Activated CD4-positive, CD25-positive, alpha-beta regulatory T cell (primary cell): ENCODE data around the gene RNASE12.
A peak's percentile ranks its signal among the peaks of the same experiment; 100 is the strongest.
"Not testable (repeated sequence)": the region's sequence is repeated elsewhere in the genome, so short reads cannot be mapped to it uniquely, and the experiment has no call there.

Experiments used
- DNase-seq, 4 experiments: peaks; one replicate each; lab custom pipeline; 2025; lab: John Stamatoyannopoulos, UW

The RNASE12 gene

GRCh38 chr14:20591235-20591634, at the start of gene RNASE12:
RNASE12 (minus strand) TSS chr14:20591376; CDS start chr14:20590723, 653 bp downstream.
- DNase-seq: no peak

- peak in 2 of 4 experiments; percentile 18 to 45 for DNase-seq
Measured at GRCh38 chr14:20632831-20633691, 41.9 kb upstream of the RNASE12 start.

GRCh38 chr14:20632448-20632830, 41.3 kb upstream of the RNASE12 start:
- DNase-seq: no peak

GRCh38 chr14:20631880-20632389, 40.8 kb upstream of the RNASE12 start:
- no peak for DNase-seq

GRCh38 chr14:20631023-20631879, 40.1 kb upstream of the RNASE12 start:
- DNase-seq: peak in 2 of 4 experiments; percentile 15 to 33

- no peak for DNase-seq
Measured at GRCh38 chr14:20630340-20631022, 39.3 kb upstream of the RNASE12 start.

GRCh38 chr14:20628063-20628854, 37.1 kb upstream of the RNASE12 start:
- DNase-seq: no peak

DNA sequence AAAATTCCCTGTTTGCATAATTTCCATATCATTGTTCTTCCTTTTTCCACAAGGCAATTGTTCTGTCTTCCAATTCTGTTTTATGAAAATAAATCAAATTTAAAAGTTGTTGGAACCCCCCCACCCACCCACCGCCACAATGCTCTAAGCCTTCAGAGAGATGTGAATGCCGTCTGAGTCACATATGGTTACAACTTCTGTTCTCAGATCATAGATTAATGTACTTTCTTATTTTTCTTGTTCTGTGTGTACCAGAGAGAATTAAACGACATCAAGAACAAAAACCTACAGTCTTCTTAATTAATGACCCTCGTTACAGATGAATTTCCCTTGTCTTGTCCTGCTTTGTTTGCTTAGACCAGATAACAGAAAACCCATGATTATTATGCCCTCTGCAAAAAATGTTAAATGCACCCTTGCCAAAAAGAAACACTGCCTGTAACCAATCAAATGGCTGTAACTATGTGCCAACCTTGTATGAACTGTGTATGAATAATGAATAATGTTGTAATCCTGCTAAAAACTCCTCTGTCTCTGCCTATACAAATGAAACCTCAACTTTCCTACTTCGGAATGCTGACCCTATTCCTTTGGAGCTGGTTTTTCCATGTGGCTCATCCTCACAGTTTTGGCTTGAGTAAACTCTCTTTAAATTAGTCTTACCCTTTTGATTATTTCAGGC, 36.3 kb upstream of the RNASE12 start:
- DNase-seq: no peak

GRCh38 chr14:20626274-20626673, 35.1 kb upstream of the RNASE12 start:
- DNase-seq: no peak

GRCh38 chr14:20624495-20625070, 33.4 kb upstream of the RNASE12 start:
- no peak for DNase-seq

DNA sequence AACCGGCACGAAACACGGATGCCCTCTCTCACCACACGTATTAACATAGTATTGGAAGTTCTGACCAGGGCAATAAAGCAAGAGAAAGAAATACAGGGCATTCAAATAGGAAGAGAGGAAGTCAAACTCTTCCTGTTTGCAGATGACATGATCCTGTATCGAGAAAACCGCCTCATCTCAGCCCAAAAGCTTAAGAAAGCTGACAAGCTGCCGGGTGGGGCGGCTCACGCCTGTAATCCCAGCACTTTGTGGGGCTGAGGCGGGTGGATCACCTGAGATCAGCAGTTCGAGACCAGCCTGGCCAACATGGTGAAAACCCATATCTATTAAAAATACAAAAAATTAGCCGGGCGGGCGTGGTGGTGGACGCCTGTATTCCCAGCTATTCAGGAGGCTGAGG, 32.6 kb upstream of the RNASE12 start:
- no peak for DNase-seq

GRCh38 chr14:20622816-20623291, 31.7 kb upstream of the RNASE12 start:
- no peak for DNase-seq

- DNase-seq: no peak
Measured at GRCh38 chr14:20620798-20621478, 29.8 kb upstream of the RNASE12 start.

- DNase-seq: not testable (repeated sequence)
Measured at GRCh38 chr14:20619688-20620087, 28.5 kb upstream of the RNASE12 start.

DNA sequence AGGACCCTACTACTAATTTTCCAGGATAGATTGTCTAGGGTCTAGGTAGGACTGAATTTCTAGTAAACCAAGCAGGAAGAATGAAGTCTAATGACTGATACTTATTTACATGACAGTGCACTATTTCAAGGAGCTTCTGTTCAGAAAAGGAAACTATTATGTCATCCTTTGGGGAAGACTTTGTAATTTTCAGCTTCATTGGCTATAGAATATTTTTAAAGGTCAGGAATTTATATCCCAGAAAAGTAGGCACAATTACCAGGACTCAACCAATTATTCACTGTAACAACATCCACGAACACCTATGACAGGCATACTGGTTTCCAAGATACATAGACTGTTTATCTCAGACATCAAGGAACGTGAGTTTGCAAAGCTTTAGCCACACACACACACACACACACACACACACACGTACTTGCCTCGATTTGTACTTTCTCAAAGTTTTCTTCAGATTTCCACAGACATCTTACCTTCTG, 27.1 kb upstream of the RNASE12 start:
- no peak for DNase-seq

- no peak for DNase-seq
Measured at GRCh38 chr14:20617138-20618003, 26.2 kb upstream of the RNASE12 start.

- no peak for DNase-seq
Measured at GRCh38 chr14:20615996-20616395, 24.8 kb upstream of the RNASE12 start.
